GM13977 (cell line): Measurements from ENCODE around the gene AKNA.

ENCODE experiments used
- DNase-seq: peaks from one replicate; pipeline ENCODE4 v3.0.0; 2012; ENCODE audit warnings: low spot score
- CTCF ChIP-seq: IDR thresholded peaks from 2 replicates; pipeline ENCODE4 v1.5.1; 2012; ENCODE audit warnings: mild to moderate bottlenecking, control low read depth; ENCODE audit not compliant: insufficient read depth; ENCODE audit errors: extremely low read depth, missing control alignments
- in situ Hi-C: fragments of 300-500 bp; cut with MboI; formaldehyde crosslinking; loops from one replicate; pipeline ENCODE4 v1.12.0; 2022; ENCODE audit warnings: low sequenced_read_pairs, low pct_unique_long_range_greater_than_20kb, mixed read lengths, inconsistent platforms; ENCODE audit not compliant: unreplicated experiment

AKNA gene

GRCh38 chr9:114366334-114367128, 21.3 kb downstream of the AKNA start:
- in situ Hi-C loops = no loop called here
- DNase-seq = peak; percentile 60

GRCh38 chr9:114365194-114365593, 22.6 kb downstream of the AKNA start:
- TF ChIP-seq CTCF = no peak
- in situ Hi-C loops = no loop called here
- no peak for DNase-seq

More at GRCh38 chr9:114366334-114367128, 21.3 kb downstream of the AKNA start:
- no peak for TF ChIP-seq CTCF

- no peak for TF ChIP-seq CTCF
- DNase-seq = no peak
- in situ Hi-C loops = no loop called here
Observed at GRCh38 chr9:114364134-114365041, 23.4 kb downstream of the AKNA start.

GRCh38 chr9:114363424-114363823, 24.4 kb downstream of the AKNA start:
- in situ Hi-C loops = no loop called here
- no peak for DNase-seq
- TF ChIP-seq CTCF = no peak

GRCh38 chr9:114362394-114362793, 25.4 kb downstream of the AKNA start:
- in situ Hi-C loops = no loop called here
- no peak for TF ChIP-seq CTCF
- DNase-seq = no peak

- no peak for DNase-seq
- no peak for TF ChIP-seq CTCF
- in situ Hi-C loops = no loop called here
Observed at GRCh38 chr9:114361542-114361941, 26.2 kb downstream of the AKNA start.
